GM18870 (cell line): Measurements from ENCODE around the gene CDKAL1.
"Not testable (repeated sequence)": the region's sequence is repeated elsewhere in the genome, so short reads cannot be mapped to it uniquely, and the experiment has no call there.

ENCODE experiments used
- ATAC-seq: cut with Tn5 transposase; IDR thresholded peaks from one replicate; pipeline ENCODE4 v1.9.1; 2021; ENCODE audit warnings: moderate library complexity; ENCODE audit not compliant: unreplicated experiment

CDKAL1 gene

GRCh38 chr6:21188505-21189223 is 654.4 kb downstream of the CDKAL1 start:
- ATAC-seq = peak; percentile 91

- ATAC-seq = no peak
These were observed 655.5 kb downstream of the CDKAL1 start for GRCh38 chr6:21189759-21190158.

GRCh38 chr6:21190701-21191100 is 656.4 kb downstream of the CDKAL1 start:
- no peak for ATAC-seq

- no peak for ATAC-seq
These were observed 659.7 kb downstream of the CDKAL1 start for GRCh38 chr6:21193790-21194475.

- ATAC-seq = not testable (repeated sequence)
These were observed 661.0 kb downstream of the CDKAL1 start for GRCh38 chr6:21195301-21195700.

GRCh38 chr6:21198032-21198640 is 663.9 kb downstream of the CDKAL1 start:
- ATAC-seq = no peak

- ATAC-seq = no peak
These were observed 665.0 kb downstream of the CDKAL1 start for GRCh38 chr6:21199262-21199661.

- ATAC-seq = no peak
These were observed 666.0 kb downstream of the CDKAL1 start for GRCh38 chr6:21200134-21200870.

GRCh38 chr6:21201187-21201586 is 666.9 kb downstream of the CDKAL1 start:
- ATAC-seq = no peak

GRCh38 chr6:21201637-21202350 is 667.5 kb downstream of the CDKAL1 start:
- no peak for ATAC-seq

GRCh38 chr6:21202521-21202920 is 668.3 kb downstream of the CDKAL1 start:
- no peak for ATAC-seq

GRCh38 chr6:21204951-21205350 is 670.7 kb downstream of the CDKAL1 start:
- ATAC-seq = no peak

GRCh38 chr6:21208081-21208795 is 674.0 kb downstream of the CDKAL1 start:
- peak; percentile 42 for ATAC-seq

- ATAC-seq = no peak
These were observed 674.5 kb downstream of the CDKAL1 start for GRCh38 chr6:21208796-21209186.

- ATAC-seq = peak; percentile 62
These were observed 679.2 kb downstream of the CDKAL1 start for GRCh38 chr6:21213492-21213891.

- no peak for ATAC-seq
These were observed 680.6 kb downstream of the CDKAL1 start for GRCh38 chr6:21214738-21215448.

GRCh38 chr6:21219241-21219640 is 685.0 kb downstream of the CDKAL1 start:
- ATAC-seq = no peak

GRCh38 chr6:21219856-21220255 is 685.6 kb downstream of the CDKAL1 start:
- ATAC-seq = no peak

GRCh38 chr6:21220271-21220987 is 686.2 kb downstream of the CDKAL1 start:
- no peak for ATAC-seq
